Measurements from ENCODE around the gene XPA.

- TF ChIP-seq JUNB (IDR thresholded peaks at IDR 0.05) (no peak), MAX (IDR thresholded peaks at IDR 0.05) (no peak), CTCF (IDR thresholded peaks at IDR 0.05) (no peak), MAFK (IDR thresholded peaks at IDR 0.05; ENCODE audit: partially characterized antibody) (no peak), SMC3 (IDR thresholded peaks at IDR 0.05) (no peak), BHLHE40 (IDR thresholded peaks at IDR 0.05; ENCODE audit: low read depth, low read length) (no peak), CEBPB (IDR thresholded peaks at IDR 0.05) (no peak), POLR2A (IDR thresholded peaks at IDR 0.05; ENCODE audit: low read length) (no peak), HDAC2 (IDR thresholded peaks at IDR 0.05) (no peak)
- TF ChIP-seq, protein P1, sequence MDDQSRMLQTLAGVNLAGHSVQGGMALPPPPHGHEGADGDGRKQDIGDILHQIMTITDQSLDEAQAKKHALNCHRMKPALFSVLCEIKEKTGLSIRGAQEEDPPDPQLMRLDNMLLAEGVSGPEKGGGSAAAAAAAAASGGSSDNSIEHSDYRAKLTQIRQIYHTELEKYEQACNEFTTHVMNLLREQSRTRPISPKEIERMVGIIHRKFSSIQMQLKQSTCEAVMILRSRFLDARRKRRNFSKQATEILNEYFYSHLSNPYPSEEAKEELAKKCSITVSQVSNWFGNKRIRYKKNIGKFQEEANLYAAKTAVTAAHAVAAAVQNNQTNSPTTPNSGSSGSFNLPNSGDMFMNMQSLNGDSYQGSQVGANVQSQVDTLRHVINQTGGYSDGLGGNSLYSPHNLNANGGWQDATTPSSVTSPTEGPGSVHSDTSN (IDR thresholded peaks at IDR 0.05) = no peak
- TF ChIP-seq, protein P2, sequence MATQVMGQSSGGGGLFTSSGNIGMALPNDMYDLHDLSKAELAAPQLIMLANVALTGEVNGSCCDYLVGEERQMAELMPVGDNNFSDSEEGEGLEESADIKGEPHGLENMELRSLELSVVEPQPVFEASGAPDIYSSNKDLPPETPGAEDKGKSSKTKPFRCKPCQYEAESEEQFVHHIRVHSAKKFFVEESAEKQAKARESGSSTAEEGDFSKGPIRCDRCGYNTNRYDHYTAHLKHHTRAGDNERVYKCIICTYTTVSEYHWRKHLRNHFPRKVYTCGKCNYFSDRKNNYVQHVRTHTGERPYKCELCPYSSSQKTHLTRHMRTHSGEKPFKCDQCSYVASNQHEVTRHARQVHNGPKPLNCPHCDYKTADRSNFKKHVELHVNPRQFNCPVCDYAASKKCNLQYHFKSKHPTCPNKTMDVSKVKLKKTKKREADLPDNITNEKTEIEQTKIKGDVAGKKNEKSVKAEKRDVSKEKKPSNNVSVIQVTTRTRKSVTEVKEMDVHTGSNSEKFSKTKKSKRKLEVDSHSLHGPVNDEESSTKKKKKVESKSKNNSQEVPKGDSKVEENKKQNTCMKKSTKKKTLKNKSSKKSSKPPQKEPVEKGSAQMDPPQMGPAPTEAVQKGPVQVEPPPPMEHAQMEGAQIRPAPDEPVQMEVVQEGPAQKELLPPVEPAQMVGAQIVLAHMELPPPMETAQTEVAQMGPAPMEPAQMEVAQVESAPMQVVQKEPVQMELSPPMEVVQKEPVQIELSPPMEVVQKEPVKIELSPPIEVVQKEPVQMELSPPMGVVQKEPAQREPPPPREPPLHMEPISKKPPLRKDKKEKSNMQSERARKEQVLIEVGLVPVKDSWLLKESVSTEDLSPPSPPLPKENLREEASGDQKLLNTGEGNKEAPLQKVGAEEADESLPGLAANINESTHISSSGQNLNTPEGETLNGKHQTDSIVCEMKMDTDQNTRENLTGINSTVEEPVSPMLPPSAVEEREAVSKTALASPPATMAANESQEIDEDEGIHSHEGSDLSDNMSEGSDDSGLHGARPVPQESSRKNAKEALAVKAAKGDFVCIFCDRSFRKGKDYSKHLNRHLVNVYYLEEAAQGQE (IDR thresholded peaks at IDR 0.05) = no peak
- TF ChIP-seq, protein P3, sequence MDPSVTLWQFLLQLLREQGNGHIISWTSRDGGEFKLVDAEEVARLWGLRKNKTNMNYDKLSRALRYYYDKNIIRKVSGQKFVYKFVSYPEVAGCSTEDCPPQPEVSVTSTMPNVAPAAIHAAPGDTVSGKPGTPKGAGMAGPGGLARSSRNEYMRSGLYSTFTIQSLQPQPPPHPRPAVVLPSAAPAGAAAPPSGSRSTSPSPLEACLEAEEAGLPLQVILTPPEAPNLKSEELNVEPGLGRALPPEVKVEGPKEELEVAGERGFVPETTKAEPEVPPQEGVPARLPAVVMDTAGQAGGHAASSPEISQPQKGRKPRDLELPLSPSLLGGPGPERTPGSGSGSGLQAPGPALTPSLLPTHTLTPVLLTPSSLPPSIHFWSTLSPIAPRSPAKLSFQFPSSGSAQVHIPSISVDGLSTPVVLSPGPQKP (IDR thresholded peaks at IDR 0.05; ENCODE audit: low read depth, low read length) = no peak
Observed at GRCh38 chr9:97682242-97682641, 14.9 kb downstream of the XPA start.
